ENCODE data around the gene ZNF337. TPM values are rescaled to one million over a fixed set of nuclear protein-coding genes. Genes with fewer than 3 reads are reported as not detected.
"Not testable (repeated sequence)": the region's sequence is repeated elsewhere in the genome, so short reads cannot be mapped to it uniquely, and the experiment has no call there.

Gene ZNF337
- total RNA-seq, 2 experiments from 2014 or later, result 15.0 to 16.6 TPM

DNA sequence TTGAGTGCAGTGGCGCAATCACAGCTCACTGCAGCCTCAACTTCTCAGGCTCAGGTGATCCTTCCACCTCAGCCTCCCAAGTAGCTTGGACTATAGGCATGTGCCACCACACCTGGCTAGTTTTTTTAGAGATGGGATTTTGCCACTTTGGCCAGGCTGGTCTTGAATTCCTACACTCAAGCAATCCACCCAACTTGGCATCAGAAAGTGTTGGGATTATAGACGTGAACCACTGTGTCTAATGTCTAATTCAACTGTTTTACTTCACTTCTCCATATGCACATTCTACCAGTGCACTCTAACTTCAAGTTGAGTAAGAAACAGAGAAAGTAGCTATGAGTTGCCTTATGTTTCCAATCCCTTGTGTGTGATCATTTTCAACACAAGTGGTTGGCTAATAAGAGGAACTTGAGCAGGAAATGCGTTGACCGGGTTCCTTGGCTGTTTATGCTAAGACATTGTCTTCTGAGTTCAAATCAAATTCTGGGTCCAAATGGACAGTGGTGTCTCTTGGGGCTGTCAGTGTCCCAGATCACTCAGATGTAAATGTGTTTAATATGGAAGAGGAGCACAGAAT lies 23.9 kb downstream of the ZNF337 start:
- H3K36me3 Mint-ChIP-seq (ENCODE audit: low read depth), result peaks cover 55% of the 10 kb centered on the region

DNA sequence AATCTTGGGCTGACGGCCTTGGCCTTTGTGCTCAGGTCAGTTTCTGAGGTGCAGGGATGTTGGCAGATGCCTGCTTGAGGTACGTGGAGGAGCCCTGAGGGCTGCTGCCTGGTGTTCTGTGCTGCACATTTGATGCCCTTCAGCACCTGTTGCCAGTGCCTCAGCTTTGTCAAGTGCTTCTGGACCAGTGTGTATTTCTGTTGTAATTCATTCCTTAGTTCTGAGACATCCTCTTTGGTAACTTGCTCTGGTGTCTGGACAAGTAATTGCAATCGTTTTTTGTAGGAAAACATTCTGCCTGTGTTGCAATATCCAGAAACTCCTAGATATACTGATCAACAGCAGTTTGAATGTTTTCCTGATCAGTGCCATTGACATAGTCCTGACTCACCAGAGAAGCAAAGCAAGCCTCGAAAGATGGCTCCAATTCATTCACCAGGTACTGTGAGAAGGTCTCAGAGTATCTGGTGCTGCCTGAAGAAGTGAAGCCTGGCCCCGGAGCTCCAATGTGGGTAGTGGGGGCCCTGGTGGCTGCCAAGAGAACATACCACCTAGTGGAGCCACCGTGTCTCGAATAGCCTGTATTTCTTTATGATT lies 26.7 kb downstream of the ZNF337 start:
- peaks cover 2% of the 10 kb centered on the region for H3K4me1 Mint-ChIP-seq (ENCODE audit: low read depth)

More for the DNA sequence above, 23.9 kb downstream of the ZNF337 start:
- intact Hi-C loops (cut with micrococcal nuclease), result no loop called here
- Mint-ChIP-seq H3K27ac (no peak overlapping the region), H3K4me3 (no peak overlapping the region), H3K9me3 (no peaks in the 10 kb centered on the region), H3K27me3 (no peaks in the 10 kb centered on the region), H3K4me1 (ENCODE audit: low read depth) (peaks cover 4% of the 10 kb centered on the region)
- ChIA-PET CTCF (no interaction called here), POLR2A (no interaction called here)
- DNase-seq (no peak), ATAC-seq (no peak)
- TF ChIP-seq, protein P1, sequence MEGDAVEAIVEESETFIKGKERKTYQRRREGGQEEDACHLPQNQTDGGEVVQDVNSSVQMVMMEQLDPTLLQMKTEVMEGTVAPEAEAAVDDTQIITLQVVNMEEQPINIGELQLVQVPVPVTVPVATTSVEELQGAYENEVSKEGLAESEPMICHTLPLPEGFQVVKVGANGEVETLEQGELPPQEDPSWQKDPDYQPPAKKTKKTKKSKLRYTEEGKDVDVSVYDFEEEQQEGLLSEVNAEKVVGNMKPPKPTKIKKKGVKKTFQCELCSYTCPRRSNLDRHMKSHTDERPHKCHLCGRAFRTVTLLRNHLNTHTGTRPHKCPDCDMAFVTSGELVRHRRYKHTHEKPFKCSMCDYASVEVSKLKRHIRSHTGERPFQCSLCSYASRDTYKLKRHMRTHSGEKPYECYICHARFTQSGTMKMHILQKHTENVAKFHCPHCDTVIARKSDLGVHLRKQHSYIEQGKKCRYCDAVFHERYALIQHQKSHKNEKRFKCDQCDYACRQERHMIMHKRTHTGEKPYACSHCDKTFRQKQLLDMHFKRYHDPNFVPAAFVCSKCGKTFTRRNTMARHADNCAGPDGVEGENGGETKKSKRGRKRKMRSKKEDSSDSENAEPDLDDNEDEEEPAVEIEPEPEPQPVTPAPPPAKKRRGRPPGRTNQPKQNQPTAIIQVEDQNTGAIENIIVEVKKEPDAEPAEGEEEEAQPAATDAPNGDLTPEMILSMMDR (IDR thresholded peaks at IDR 0.05), result no peak

DNA sequence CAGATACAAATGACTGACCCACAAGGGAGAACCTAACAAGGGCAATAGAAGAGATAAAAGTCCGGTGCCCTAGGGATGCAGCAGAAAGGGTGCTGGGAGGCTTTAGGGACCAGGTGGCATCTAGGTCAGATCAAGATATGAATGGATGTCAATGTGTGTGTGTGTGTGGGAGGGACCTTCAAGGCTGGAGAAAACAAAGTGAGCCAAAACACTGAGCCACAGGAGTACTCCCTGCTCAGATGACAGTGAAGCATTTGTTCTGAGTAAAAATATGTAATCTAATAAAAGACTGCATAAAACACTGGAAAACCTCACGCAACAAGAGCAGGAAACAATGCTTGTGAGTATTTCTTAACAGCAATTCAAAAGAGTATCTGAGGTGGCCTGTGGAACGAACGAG lies 28.2 kb downstream of the ZNF337 start:
- ChIA-PET CTCF (no interaction called here), POLR2A (no interaction called here)
- no peaks in the 10 kb centered on the region for H3K9me3 Mint-ChIP-seq
- intact Hi-C loops (cut with micrococcal nuclease), result loop anchor here (10.0 kb wide), 1 partner anchor 84 kb away; the partner anchor contains the start of gene NINL
- ATAC-seq, result no peak
- no peaks in the 10 kb centered on the region for H3K27me3 Mint-ChIP-seq
- H3K36me3 Mint-ChIP-seq (ENCODE audit: low read depth), result peaks cover 12% of the 10 kb centered on the region
- peaks cover 2% of the 10 kb centered on the region for H3K4me1 Mint-ChIP-seq (ENCODE audit: low read depth)
- H3K27ac Mint-ChIP-seq, result no peak overlapping the region
- TF ChIP-seq, protein P1 (IDR thresholded peaks at IDR 0.05), result no peak
- H3K4me3 Mint-ChIP-seq, result no peak overlapping the region
- no peak for DNase-seq

More for the DNA sequence above, 26.7 kb downstream of the ZNF337 start:
- no peak for DNase-seq
- no peak overlapping the region for H3K4me3 Mint-ChIP-seq
- ATAC-seq, result no peak
- no peak overlapping the region for H3K27ac Mint-ChIP-seq
- H3K9me3 Mint-ChIP-seq, result no peaks in the 10 kb centered on the region
- CTCF ChIA-PET, result no interaction called here
- TF ChIP-seq, protein P1 (IDR thresholded peaks at IDR 0.05), result no peak
- H3K27me3 Mint-ChIP-seq, result no peaks in the 10 kb centered on the region
- H3K36me3 Mint-ChIP-seq (ENCODE audit: low read depth), result peaks cover 26% of the 10 kb centered on the region
- intact Hi-C loops (cut with micrococcal nuclease), result loop anchor here (10.0 kb wide), 1 partner anchor 85 kb away; the partner anchor contains the start of gene NINL
- POLR2A ChIA-PET, result no interaction called here

DNA sequence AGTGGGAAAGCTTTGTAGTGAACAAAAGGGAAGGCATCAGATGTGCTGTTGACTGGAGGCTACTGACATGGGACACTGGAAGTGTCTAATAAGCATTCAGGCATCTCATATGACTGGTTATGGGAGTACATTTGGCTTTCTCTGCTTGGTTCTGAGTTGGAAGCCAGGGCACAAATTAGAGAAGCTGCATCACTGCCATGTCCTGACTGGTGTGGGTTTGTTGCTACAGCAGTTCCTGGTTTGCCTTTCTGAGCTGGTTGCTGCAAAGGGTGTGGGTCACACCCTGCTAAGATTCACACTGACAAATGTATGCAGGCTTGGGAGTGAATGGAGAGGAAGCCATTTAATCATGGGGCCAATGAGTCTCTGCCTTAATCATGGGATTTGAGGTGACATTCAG lies 36.7 kb downstream of the ZNF337 start:
- Mint-ChIP-seq H3K27ac (no peak overlapping the region), H3K27me3 (no peaks in the 10 kb centered on the region), H3K4me1 (ENCODE audit: low read depth) (no peaks in the 10 kb centered on the region), H3K4me3 (no peak overlapping the region), H3K9me3 (no peaks in the 10 kb centered on the region), H3K36me3 (ENCODE audit: low read depth) (peaks cover 14% of the 10 kb centered on the region)
- ATAC-seq, result no peak
- DNase-seq, result no peak
- ChIA-PET POLR2A (no interaction called here), CTCF (no interaction called here)
- intact Hi-C loops (cut with micrococcal nuclease), result loop anchor here (10.0 kb wide), 1 partner anchor 75 kb away; the partner anchor contains the start of gene NINL
- TF ChIP-seq, protein P1 (IDR thresholded peaks at IDR 0.05), result no peak

GRCh38 chr20:25654487-25654886 lies 42.2 kb downstream of the ZNF337 start:
- POLR2A ChIA-PET, result no interaction called here
- Mint-ChIP-seq H3K27ac (no peak overlapping the region), H3K27me3 (no peaks in the 10 kb centered on the region), H3K36me3 (ENCODE audit: low read depth) (peaks cover 15% of the 10 kb centered on the region), H3K9me3 (no peaks in the 10 kb centered on the region), H3K4me3 (no peak overlapping the region), H3K4me1 (ENCODE audit: low read depth) (no peaks in the 10 kb centered on the region)
- intact Hi-C loops (cut with micrococcal nuclease), result no loop called here
- DNase-seq, result no peak
- CTCF ChIA-PET, result no interaction called here
- ATAC-seq, result no peak
- TF ChIP-seq, protein P1 (IDR thresholded peaks at IDR 0.05), result no peak

- ATAC-seq; DNase-seq; H3K27me3 Mint-ChIP-seq; POLR2A ChIA-PET; CTCF ChIA-PET; intact Hi-C loops (cut with micrococcal nuclease); H3K9me3 Mint-ChIP-seq; H3K27ac Mint-ChIP-seq; H3K4me3 Mint-ChIP-seq; H3K4me1 Mint-ChIP-seq (ENCODE audit: low read depth): not testable (repeated sequence)
- H3K36me3 Mint-ChIP-seq (ENCODE audit: low read depth), result peaks cover 18% of the 10 kb centered on the region
Observed at GRCh38 chr20:25652866-25653265, 43.8 kb downstream of the ZNF337 start.
